NCI-H1092 treated with DMSO at 0.1 percent for 48 hours (cell line): ENCODE data around the gene JHY.
"Not testable (repeated sequence)": the region's sequence is repeated elsewhere in the genome, so short reads cannot be mapped to it uniquely, and the experiment has no call there.

Experiments used
- DNase-seq: peaks from one replicate; lab custom pipeline; 2025; lab: John Stamatoyannopoulos, UW

The JHY gene

DNA sequence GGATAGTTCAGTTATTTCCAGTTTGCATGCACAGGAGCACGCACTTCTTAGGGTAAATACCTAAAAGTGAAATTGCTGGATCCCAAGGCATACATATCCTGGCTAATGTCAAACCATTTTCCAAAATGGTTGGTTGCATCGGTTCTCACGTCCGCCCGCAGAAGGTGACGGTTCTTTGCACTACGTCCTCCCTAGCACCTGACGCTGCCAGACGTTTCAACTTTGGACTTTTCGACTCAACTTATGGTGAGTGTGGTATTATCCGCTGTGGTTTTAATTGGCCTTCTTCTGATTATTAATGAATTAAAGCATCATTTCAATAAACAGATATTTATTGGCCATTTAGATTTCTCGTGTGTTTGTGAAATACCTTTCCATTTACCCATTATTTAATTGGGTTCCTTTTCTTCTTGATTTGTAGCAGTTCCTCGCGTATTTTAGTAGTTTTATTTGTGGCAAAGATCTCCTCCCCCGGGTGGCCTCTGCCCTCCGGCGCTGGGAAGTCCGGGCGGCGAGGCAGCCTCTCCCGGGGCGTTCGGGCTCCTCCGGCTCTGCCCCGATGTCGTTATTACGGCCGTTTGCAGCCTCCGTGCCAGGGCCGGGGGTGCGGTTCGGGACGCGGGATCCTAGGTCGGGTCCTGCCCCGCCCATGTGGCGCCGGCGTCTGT lies at the start of gene JHY:
Gene JHY (plus strand): TSS at position 571 of the 668 bp plus-strand sequence. CDS start 3,091 bp downstream, outside the sequence.
- DNase-seq = peak; percentile 39

DNA sequence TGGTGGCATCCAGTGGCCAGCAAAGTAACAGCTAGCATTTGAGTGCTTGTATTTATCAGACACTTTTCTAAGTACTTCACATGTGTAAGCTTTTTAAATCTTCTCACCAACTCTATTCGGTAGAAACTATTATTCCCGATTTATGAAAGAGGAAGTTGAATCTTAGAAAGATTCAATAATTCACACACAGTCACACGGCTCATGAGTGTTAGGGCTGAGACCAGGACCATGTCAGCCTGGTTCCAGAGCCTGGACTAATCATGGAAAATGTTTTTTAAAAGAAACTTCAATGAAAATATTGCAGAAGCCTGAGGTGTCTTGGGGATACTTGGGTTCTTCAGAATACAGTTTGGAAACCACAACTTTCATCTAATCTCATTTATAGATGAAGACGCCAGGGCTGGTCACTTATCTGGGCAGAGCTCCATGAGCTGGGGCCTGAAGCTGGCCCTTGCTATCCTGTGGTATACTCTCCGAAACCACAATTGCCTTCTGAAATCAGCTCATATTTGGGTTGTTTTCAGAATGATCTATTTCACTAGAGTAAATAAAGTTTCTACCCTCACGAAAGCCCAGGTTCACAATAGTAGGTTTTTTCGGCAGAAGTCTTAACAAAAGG lies 48.6 kb upstream of the JHY start:
- DNase-seq = no peak

DNA sequence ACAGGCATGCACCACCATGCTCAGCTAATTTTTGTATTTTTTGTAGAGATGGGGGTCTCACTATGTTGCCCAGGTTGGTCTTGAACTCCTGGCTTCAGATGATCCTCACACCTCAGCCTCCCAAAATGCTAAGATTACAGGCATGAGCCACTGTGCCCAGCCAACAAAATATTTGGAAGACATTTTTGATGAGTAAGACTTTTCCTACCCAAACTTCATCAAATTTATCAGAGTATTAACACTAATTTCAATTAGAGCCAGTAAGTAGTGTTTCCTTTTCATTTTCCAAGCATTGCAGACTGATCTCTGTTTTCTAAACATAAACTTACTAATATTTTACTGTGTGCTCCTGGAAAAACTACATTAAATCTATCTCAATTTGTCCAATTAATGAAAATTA lies 45.6 kb upstream of the JHY start:
- no peak for DNase-seq

DNA sequence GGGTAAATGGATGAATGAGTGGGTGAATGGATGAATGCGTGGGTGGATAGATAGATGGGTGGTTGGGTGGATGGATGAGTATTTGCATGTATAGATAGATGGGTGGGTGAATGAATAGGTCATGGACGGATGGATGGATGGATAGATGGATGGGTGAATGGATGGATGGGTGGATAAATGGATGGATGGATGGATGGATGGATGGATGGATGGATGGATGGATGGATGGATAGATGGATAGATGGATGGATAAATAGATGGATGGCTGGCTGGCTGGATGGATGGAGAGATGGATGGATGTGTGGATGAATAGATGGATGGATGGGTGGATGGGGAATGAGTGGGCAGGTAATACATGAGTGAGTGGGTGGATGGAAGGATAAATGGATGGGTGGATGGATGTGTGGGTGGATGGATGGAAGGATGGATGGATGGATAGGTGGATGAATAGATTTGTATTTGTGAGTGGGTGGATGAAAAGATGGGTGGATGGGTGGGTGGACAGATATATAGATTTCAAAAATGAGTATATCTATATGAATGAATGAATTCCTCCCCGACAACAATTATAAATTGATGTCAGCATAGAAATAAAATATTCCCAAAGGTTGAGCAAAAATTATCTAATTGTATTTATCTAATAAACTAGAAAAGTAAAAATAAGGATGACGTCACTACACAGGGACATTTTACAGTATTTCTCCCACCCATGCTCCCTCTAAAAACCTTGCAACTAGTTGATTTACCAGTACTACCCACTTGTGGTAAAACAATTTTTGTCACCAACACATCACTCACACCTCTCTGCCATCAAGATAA lies 44.8 kb upstream of the JHY start:
- no peak for DNase-seq

DNA sequence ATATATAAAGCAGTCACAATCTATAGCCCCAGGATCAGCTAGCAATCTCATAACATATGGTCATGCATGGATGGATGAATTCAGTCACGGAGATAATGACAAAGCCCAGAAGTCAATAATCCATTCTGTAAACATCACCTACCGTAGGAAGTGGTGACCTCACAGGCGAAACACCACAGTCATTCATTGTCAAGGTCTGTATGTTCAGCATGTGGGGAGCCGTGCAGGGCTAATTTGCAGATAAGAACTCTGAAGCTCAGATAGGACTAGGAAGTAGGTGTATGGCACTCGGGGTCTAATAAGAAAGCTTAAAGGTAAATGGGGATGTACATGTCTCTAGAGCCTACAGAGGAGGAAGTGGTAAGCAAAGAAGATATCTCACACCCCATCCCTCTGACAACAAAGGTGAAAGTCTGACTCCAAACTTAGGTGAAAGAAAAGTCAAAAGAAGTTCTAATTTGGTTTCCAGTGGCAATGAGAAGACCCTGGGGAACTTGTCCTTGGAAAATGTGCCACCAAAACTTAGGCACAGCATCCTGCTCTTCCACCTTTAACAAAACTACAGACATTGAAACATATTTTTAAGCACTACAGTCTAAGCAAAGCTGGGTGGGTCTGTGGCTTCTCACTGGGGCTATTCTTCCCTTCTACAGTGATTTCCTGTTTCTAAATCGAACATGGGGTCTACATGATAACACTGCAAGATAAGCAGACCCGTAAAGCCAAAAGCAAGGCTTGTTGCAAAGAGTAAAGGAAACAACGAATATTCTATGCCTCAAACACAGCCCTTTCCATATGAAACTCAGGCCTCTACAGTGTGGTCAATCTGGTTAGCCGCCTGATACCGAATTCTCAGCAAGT lies 39.0 kb upstream of the JHY start:
- DNase-seq = no peak

DNA sequence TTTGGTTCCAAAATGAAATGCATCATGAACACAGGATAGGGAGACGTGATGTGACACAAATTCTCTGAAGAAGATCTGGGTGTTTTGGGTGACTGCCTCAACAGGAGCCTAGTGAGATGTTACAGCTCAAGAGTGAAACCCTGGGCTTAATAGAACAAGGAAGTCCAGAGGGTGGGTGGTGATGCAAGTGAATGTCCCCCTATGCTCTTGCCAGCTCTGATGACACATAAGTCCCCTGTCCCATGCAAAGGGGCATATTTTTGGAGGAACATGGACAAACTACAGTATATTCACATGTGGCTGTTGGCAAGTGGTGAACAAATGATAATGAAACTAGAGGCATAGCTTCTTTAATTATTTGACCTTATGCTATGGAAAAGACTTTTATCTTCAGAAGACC lies 35.1 kb upstream of the JHY start:
- no peak for DNase-seq

DNA sequence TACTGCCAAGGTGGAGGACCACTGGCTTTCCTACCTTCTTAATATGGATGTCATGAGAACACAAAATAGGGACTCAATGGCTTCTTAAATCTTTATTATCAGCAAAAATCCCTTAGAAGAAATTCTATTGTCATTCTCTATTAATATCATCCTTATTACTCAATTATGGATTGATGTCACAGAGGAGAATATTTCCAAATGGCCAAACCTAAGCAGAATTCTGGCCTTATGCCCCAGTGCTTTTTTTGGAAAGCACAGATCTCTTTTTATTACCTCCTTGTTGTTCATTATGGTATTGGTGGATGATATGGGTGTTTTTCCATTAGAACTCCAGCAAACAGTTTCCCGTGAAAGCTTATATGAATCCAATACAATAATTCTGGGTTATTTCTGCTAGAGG lies 34.4 kb upstream of the JHY start:
- no peak for DNase-seq

DNA sequence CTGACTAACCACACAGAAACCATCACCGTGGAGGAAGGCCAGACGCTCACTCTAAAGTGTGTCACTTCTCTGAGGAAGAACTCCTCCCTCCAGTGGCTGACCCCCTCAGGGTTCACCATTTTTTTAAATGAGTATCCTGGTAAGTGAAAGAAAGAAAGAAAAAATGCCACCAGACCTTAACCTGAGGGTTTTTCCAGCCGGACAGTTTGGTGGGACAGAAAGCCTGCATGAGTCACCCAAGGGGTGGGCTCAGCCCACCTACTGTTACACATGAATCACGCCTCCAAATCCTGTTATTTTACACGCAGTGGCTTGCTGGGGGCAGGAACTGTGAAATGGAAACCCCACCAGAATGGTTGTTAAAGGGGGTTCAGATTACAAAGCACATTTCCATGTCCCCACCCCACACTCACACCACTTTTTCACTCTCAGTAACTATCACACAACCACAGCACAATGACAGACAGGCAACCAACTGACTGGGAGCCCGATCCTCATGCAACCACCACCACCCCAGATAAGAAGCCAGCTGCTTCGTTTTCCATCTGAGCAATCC lies 32.4 kb upstream of the JHY start:
- no peak for DNase-seq

DNA sequence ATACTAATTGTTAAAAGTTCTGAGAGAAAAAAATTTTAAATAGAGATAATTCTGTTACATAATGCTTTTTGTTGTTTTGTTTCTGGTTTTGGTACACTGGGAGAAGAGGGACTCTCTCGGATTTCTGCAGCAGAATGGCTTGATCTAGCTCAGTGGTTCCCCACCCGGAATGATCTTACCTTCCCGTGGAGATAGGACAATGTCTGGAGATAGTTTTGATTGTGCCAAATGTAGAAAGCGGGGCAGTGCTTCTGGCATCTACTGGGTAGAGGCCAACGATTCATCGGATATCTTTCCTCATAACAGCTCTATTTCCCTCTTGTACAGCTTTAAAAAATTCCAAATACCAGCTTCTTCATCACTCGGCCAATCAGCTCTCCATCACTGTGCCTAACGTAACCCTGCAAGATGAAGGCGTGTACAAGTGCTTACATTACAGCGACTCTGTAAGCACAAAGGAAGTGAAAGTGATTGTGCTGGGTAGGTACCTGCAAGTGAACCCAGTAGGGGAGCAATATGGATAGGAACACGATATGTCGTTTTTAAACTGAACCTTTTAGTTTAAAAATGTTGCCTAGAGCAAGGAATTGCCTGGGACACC lies 31.1 kb upstream of the JHY start:
- DNase-seq = no peak

DNA sequence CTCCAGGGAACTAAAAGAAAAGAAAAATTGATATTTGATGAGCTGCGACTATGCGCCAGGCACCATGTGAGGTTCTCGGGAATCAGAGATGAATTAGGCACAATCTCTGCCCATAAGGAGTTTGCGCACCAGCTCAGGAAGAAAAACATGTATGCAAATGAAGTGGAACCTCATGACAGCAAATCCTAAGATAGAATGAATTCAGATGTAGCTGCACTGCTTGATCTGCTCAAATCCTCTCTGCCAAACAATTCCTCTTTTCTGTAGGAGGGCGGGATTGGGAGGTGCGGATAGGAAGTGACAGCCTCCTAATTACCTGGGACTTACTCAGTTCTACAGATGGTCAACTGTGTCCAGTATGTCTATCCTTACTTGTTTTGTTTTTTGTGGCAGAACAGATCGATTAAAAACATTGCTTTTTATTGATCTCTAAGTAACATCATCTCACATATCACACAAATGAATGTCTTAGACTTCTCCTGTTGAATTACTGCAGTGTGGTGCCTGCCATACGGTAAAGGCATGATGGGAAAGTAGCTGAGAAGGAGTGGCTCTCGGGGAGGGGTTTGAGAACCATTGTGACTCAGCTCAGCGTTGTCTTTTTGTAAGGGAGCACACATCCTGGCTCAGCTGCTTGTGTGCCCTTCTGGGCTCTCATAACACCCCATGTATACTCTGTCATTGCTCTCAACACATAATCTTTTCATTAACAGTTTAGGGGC lies 30.3 kb upstream of the JHY start:
- no peak for DNase-seq

DNA sequence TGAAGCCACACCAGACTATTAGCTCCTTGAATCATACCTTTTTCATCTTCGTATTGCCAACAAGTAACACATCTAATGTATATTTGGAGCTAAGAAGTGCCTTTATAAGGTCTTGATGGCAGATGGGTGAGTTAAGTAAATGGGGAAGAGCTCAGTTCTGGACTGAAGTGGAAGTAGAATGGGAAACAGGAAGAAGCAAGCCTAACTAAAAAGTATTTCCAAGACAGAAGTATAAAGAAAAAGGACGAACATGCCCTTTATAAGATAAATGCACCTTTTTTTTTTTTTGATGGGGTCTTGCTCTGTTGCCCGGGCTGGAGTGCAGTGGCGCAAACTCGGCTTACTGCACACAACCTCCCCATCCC lies 29.8 kb upstream of the JHY start:
- no peak for DNase-seq

DNA sequence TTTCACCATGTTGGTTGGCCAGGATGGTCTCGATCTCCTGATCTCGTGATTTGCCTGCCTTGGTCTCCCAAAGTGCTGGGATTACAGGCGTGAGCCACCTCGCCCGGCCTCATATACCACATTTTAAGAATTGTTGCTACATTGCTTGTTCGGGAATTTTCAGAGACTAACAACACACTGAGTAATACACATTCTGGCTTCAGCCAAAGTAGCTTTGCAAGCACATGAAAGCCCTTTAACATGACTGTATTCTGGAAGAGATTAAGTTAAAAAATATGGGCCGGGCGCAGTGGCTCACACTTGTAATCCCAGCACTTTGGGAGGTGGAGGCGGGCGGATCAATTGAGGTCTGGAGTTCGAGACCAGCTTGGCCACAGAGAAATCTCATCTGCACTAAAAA lies 29.3 kb upstream of the JHY start:
- no peak for DNase-seq

DNA sequence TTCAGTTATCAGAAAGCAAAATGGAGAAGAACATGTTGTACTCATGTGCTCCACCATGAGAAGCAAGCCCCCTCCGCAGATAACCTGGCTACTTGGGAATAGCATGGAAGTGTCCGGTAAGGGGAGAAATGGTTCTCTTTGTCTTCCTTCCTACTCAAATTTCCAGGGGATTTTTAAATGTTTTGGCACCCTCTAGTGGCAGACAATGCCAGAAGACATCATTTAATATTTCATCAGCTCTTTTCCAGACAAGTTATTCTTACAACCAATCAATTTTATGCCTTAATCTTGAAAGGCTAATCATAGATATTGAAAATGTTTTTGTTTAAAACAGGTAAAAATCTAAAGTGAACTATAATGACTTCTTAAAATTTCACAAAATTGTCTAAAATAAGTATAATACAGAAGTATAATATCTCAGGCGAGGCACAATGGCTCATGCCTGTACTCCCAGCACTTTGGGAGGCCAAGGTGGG lies 28.6 kb upstream of the JHY start:
- DNase-seq = peak; percentile 87

DNA sequence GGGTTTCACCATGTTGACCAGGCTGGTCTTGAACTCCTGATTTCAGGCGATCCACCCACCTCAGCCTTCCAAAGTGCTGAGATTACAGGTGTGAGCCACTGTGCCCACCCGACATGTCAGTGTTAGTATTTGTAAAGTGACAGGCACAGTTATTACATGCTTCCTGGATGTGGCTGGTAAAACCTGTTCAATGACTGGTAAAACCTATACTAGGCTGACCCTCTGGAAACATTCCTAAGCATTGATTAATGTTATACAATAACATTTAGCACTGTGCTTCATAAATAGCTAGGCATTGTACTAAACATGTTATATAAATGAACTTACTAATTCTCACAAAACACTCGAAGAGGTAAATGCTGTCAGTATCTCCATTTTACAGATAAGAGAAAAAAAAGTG lies 20.9 kb upstream of the JHY start:
- DNase-seq = no peak

DNA sequence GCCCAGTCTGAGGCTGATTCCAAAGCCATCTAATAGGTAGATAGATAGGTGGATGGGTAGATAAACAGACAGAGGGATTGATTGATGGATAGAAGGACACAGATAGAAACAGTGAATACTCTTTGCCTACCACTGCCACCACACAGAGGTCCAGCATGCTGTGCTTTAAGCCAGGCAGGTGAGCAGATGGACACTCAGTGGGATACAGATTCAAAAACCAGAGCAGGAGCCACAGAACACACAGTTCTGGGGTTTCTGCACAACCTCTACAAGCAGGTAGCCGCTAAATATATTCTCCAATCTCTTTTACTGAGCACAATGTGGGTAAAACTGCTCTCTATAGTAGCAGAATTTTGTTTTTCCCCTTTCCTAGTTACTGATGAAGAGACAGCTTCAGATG lies 20.5 kb upstream of the JHY start:
- DNase-seq = no peak

DNA sequence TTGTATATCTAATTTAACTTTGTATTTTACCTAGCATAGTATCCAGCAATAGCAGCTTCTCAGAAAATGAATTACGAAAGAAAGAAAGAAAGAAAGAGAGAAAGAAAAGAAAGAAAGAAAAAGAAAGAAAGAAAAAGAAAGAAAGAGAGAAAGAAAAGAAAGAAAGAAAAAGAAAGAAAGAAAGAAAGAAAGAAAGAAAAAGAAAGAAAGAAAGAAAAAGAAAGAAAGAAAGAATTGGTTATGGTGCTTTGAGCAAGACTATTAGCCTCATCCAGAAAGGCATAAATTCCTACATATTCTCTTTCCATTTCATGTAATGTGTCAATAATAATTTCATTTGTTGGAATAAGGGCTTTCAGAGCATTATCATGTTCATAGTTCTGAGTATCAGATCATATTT lies 19.4 kb upstream of the JHY start:
- DNase-seq = not testable (repeated sequence)

DNA sequence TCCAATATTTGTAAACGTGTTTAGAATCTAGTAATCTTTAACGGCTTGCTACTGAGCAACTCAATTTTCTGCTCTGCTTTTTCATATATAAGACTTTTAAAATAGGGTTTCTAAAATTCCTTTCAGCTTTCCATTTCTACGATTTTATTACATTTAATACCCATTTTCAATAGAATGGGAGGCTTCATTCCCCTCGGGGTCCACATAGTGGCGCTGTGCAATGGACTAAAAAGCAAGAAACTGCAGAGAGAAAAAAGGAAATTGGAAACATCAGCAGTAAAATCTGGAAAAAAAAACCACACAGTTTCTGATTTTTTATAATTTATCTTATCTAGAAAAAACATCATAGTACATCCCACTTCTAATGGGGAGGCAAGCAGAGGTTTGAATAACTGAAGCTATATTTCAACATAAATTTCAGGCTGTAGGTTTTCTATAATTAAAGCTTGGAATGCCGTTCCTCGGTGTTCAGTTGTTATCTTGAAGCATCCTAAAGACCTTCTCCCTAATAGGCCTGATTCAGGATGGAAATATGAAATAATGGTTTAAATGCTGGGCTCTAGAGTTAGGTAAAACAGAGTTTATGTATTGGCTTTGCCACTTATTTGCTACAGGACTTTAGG lies 18.7 kb upstream of the JHY start:
- DNase-seq = peak; percentile 70

DNA sequence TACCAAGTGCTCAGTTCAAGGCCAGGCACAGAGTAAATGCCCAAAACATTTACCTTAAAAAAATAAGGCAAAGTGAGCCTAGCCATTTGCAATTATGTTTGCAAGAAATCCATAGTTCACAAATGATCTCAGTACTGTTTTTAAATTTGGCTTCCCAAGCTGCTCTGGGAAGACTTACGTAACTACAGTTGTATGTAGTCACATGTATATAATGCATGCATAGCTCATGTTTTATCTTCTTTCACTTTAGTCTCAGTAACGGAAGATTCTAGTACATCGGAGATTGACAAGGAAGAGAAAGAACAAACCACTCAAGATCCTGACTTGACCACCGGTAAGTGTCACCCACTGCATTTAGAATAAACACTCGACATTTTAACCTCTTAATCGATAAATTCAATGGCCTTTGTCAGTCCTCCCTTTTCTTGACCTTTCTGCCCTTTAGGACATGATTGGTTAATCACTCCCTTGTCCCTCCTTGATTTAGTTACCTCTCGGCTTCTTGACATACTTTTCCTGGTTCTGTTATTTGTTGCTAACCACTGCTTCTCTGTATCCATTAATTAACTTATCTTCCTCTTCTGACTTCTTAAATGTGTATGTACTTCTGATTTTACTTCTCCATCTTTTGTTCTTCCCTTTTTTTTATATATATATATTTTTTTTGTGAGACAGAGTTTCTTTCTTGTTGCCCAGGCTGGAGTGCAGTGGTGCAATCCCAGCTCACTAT lies 18.0 kb upstream of the JHY start:
- no peak for DNase-seq

DNA sequence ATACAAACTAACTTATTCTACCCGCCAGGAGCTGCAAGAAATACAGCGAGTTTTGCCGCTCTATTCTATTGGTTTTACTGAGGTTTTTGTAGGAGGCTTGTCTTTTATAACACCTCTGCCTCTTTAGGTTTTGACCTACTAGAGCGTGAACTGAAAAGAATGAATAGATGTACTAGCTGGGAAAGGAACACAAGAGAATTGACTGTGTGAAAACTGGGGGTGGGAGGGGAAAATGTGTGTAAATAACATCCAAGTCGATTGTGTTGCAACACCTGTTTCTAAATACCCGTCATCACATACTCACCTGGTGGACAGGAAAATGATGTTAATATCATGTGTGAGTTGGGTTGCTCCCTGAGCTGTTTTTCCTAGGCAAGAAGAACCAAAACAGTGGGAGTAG lies 12.9 kb upstream of the JHY start:
- DNase-seq = no peak

DNA sequence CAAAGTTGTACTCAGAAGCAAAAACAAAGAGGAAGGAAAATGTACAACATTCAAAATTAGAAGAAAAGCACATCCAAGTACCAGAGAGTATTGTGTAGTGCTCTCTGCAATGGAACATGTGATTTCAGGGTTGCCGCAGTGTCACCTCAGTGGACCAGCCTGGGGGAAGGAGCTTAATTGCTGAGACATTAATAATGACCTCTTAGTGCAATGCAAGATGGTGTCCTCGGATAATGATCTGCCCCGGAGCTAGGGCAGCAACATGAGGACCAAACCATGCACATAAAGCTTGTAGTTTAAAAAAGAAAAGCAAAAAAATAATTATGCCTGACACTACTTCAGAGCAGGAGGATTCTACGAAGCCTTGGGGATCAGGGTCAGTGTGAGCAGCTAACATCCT lies 11.3 kb upstream of the JHY start:
- no peak for DNase-seq
